HL-60 (cell line): ENCODE measurements around the gene ARHGAP35.

ENCODE experiments used
- DNase-seq, 2 experiments: peaks; one replicate each; pipeline ENCODE4 v3.0.0-alpha.2; 2010 to 2020; ENCODE audit warnings: low read depth in 1 of 2, low spot score in 1 of 2
- H3K27ac ChIP-seq: fragments of 250-450 bp; sonication (Bioruptor Pico); replicated peaks from 2 replicates; pipeline ENCODE4 v1.5.1; 2020; ENCODE audit warnings: mild to moderate bottlenecking, moderate library complexity
- H3K27me3 ChIP-seq: fragments of 250-450 bp; sonication (Bioruptor Pico); 2 replicates; pipeline ENCODE4 v1.5.1; 2021; ENCODE audit warnings: mild to moderate bottlenecking, moderate library complexity; ENCODE audit not compliant: insufficient read depth, poor library complexity, severe bottlenecking
- H3K4me3 ChIP-seq: replicated peaks from 2 replicates; pipeline ENCODE4 v1.5.1; 2011; ENCODE audit warnings: mild to moderate bottlenecking, control low read depth, low read length; ENCODE audit not compliant: insufficient read depth
- GABPA ChIP-seq: IDR thresholded peaks from 2 replicates; pipeline ENCODE4 v1.6.1; 2012; ENCODE audit warnings: low read depth
- POLR2AphosphoS5 ChIP-seq: IDR thresholded peaks from 2 replicates; pipeline ENCODE4 v1.6.1; 2012; ENCODE audit warnings: low read depth
- SPI1 ChIP-seq: IDR thresholded peaks from 2 replicates; pipeline ENCODE4 v1.6.1; 2012; ENCODE audit warnings: low read depth, mild to moderate bottlenecking, borderline replicate concordance
- TF ChIP-seq, protein P1 (sequence below): IDR thresholded peaks from 2 replicates; pipeline ENCODE4 v1.6.1; 2012; ENCODE audit warnings: low read depth; ENCODE audit not compliant: insufficient replicate concordance
- TF ChIP-seq, protein P2 (sequence below): IDR thresholded peaks from one replicate; pipeline ENCODE4 v1.5.1; 2011; ENCODE audit warnings: low read length, control low read depth, inconsistent platforms; ENCODE audit not compliant: insufficient read depth

ARHGAP35 gene

DNA sequence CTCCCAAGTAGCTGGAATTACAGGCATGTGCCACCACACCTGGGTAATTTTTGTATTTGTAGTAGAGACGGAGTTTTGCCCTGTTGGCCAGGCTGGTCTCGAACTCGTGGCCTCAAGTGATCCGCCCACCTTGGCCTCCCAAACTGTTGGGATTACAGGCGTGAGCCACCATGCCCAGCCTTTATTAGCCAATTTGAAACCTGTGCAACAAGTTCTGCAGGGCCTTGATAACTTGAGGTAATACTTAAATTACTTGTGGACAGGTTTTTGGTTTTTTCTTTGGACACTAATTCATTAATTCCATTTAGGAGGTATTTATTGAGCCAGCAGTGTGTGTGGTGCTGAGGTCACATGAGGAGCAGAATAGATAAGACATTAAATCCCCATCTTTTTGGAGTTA is 39.5 kb downstream of the ARHGAP35 start:
- Histone ChIP-seq H3K4me3 (no peak overlapping the region), H3K27me3 (no peaks in the 10 kb centered on the region), H3K27ac (no peak overlapping the region)
- TF ChIP-seq, protein P1, sequence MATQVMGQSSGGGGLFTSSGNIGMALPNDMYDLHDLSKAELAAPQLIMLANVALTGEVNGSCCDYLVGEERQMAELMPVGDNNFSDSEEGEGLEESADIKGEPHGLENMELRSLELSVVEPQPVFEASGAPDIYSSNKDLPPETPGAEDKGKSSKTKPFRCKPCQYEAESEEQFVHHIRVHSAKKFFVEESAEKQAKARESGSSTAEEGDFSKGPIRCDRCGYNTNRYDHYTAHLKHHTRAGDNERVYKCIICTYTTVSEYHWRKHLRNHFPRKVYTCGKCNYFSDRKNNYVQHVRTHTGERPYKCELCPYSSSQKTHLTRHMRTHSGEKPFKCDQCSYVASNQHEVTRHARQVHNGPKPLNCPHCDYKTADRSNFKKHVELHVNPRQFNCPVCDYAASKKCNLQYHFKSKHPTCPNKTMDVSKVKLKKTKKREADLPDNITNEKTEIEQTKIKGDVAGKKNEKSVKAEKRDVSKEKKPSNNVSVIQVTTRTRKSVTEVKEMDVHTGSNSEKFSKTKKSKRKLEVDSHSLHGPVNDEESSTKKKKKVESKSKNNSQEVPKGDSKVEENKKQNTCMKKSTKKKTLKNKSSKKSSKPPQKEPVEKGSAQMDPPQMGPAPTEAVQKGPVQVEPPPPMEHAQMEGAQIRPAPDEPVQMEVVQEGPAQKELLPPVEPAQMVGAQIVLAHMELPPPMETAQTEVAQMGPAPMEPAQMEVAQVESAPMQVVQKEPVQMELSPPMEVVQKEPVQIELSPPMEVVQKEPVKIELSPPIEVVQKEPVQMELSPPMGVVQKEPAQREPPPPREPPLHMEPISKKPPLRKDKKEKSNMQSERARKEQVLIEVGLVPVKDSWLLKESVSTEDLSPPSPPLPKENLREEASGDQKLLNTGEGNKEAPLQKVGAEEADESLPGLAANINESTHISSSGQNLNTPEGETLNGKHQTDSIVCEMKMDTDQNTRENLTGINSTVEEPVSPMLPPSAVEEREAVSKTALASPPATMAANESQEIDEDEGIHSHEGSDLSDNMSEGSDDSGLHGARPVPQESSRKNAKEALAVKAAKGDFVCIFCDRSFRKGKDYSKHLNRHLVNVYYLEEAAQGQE, result no peak
- TF ChIP-seq POLR2AphosphoS5 (no peak), SPI1 (no peak), GABPA (no peak)
- TF ChIP-seq, protein P2, sequence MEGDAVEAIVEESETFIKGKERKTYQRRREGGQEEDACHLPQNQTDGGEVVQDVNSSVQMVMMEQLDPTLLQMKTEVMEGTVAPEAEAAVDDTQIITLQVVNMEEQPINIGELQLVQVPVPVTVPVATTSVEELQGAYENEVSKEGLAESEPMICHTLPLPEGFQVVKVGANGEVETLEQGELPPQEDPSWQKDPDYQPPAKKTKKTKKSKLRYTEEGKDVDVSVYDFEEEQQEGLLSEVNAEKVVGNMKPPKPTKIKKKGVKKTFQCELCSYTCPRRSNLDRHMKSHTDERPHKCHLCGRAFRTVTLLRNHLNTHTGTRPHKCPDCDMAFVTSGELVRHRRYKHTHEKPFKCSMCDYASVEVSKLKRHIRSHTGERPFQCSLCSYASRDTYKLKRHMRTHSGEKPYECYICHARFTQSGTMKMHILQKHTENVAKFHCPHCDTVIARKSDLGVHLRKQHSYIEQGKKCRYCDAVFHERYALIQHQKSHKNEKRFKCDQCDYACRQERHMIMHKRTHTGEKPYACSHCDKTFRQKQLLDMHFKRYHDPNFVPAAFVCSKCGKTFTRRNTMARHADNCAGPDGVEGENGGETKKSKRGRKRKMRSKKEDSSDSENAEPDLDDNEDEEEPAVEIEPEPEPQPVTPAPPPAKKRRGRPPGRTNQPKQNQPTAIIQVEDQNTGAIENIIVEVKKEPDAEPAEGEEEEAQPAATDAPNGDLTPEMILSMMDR, result no peak
- no peak for DNase-seq

DNA sequence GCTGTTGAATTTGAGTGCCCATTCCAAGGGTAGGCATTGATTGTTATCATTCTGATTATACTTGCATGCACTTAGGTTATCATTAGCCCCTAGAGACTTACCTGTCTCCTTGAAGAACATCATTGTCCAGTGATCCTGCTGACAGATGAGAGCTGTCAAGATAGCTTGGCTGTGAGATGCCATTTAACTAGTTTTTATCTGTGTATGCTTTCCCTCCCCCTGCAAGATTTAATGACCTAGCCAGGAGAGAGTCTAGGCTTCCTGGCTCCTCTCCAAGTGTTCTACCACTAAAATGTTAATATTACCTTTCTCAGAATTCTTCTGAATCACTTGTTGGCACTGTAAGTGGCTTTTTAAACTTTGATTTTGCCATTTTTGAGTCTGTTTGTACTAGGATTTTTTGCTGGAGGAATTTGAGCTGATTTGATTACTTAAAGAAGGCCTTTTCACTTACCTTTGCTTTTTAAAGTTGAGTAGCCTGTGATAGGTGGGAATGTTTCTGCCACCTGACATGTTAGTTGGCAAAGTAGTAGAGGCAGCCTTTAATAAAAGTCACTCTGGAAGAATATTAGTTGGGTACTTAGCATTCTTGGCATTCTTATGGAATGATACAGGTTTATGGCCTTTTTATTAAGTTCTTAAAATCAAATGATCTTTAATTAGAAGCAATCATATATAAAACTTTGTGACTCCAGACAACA is 41.1 kb downstream of the ARHGAP35 start:
- H3K27me3 ChIP-seq, result no peaks in the 10 kb centered on the region
- no peak for DNase-seq
- no peak overlapping the region for H3K4me3 ChIP-seq
- H3K27ac ChIP-seq, result no peak overlapping the region
- TF ChIP-seq GABPA (no peak), POLR2AphosphoS5 (no peak), SPI1 (no peak)
- TF ChIP-seq, protein P1, result no peak
- TF ChIP-seq, protein P2, result no peak

DNA sequence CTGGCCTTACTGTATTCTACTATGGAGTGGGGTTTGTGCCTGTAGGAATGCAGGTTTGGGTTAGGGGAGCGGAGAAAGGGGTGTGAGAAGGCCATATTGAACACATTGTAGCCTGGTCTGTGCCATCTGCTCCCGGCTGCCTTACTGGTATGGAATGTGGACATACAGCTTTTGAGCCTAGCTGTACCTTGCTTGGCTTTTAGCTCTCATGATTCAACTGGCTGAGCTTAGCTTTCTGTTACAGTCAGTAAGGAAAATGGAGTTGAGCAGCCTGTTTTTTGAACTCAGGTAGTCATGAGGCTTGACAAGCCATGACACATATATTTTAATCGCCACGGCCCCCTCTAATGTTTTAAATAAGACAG is 41.6 kb downstream of the ARHGAP35 start:
- TF ChIP-seq POLR2AphosphoS5 (no peak), SPI1 (no peak), GABPA (no peak)
- TF ChIP-seq, protein P1, result no peak
- TF ChIP-seq, protein P2, result no peak
- no peak for DNase-seq
- Histone ChIP-seq H3K27ac (no peak overlapping the region), H3K27me3 (no peaks in the 10 kb centered on the region), H3K4me3 (no peak overlapping the region)
